Measurements from ENCODE around the gene MXRA8.

DNA sequence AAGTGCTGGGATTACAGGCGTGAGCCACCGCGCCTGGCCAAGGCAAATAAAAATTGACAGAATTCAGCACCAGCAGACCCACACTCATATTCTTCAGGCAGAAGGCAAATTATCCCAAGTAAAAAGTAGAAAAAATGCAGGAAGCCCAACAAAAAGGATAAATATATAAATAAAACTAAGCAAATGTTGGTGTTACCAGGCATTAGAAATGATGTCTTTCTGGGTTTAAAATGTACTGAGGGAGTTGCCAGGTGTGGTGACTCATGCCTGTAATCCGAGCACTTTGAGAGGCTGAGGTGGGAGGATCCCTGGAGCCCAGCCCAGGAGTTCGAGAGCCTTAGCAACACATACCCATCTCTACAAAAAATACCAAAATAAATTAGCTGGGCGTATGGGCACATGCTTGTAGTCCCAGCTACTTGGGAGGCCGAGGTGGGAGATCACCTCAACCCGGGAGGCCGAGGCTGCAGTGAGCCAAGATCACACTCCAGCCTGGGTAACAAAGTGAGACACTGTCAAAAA is 40.2 kb downstream of the MXRA8 start:
- TF ChIP-seq POLR2AphosphoS5 (IDR thresholded peaks at IDR 0.05; ENCODE audit: low read depth, low read length) (no peak), SIN3A (IDR thresholded peaks at IDR 0.05; ENCODE audit: borderline replicate concordance, insufficient read depth, low read length) (no peak), TAF1 (IDR thresholded peaks at IDR 0.05; ENCODE audit: borderline replicate concordance, insufficient read depth, low read length) (no peak), FOXP2 (optimal IDR thresholded peaks at IDR 0.05; ENCODE audit: borderline replicate concordance, extremely low read depth, extremely low read length, insufficient read depth) (no peak)
- TF ChIP-seq, protein P1, sequence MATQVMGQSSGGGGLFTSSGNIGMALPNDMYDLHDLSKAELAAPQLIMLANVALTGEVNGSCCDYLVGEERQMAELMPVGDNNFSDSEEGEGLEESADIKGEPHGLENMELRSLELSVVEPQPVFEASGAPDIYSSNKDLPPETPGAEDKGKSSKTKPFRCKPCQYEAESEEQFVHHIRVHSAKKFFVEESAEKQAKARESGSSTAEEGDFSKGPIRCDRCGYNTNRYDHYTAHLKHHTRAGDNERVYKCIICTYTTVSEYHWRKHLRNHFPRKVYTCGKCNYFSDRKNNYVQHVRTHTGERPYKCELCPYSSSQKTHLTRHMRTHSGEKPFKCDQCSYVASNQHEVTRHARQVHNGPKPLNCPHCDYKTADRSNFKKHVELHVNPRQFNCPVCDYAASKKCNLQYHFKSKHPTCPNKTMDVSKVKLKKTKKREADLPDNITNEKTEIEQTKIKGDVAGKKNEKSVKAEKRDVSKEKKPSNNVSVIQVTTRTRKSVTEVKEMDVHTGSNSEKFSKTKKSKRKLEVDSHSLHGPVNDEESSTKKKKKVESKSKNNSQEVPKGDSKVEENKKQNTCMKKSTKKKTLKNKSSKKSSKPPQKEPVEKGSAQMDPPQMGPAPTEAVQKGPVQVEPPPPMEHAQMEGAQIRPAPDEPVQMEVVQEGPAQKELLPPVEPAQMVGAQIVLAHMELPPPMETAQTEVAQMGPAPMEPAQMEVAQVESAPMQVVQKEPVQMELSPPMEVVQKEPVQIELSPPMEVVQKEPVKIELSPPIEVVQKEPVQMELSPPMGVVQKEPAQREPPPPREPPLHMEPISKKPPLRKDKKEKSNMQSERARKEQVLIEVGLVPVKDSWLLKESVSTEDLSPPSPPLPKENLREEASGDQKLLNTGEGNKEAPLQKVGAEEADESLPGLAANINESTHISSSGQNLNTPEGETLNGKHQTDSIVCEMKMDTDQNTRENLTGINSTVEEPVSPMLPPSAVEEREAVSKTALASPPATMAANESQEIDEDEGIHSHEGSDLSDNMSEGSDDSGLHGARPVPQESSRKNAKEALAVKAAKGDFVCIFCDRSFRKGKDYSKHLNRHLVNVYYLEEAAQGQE (IDR thresholded peaks at IDR 0.05; ENCODE audit: insufficient read depth in 1 of 2, low read depth in 2 of 2, low read length in 2 of 2): no peak
